ENCODE data around the gene MACROD2. TPM values are rescaled to one million over a fixed set of nuclear protein-coding genes. Genes with fewer than 3 reads are reported as not detected.

The MACROD2 gene
- polyA plus RNA-seq, 1 donor (not counting 4 experiments of a cell fraction or from before 2014, with no cell fraction given) = 0.71 TPM

GRCh38 chr20:15475483-15475882 lies 1480.2 kb downstream of the MACROD2 start:
- Histone ChIP-seq H3K27me3 (ENCODE audit: control insufficient read depth, extremely low read depth, insufficient read depth, low read length) (no peaks in the 10 kb centered on the region), H4K20me1 (ENCODE audit: control insufficient read depth, extremely low read depth, insufficient read depth, low read length) (no peaks in the 10 kb centered on the region), H3K9ac (ENCODE audit: control insufficient read depth, extremely low read depth, insufficient read depth, low read length) (no peak overlapping the region), H3K36me3 (ENCODE audit: control insufficient read depth in 2 of 2, extremely low read depth in 1 of 2, insufficient read depth in 2 of 2, low read length in 2 of 2) (no peaks in the 10 kb centered on the region), H3K9me3 (ENCODE audit: control insufficient read depth, low read depth, low read length) (no peaks in the 10 kb centered on the region), H3K27ac (ENCODE audit: control insufficient read depth, insufficient read depth, low read length) (no peak overlapping the region), H3K9me1 (ENCODE audit: control insufficient read depth, extremely low read depth, insufficient read depth, low read length) (no peaks in the 10 kb centered on the region), H3K79me2 (ENCODE audit: control insufficient read depth, insufficient read depth, low read length) (no peaks in the 10 kb centered on the region), H3K4me3 (ENCODE audit: control insufficient read depth in 2 of 3, extremely low read depth in 1 of 3, insufficient read depth in 2 of 3, low read depth in 1 of 3, low read length in 3 of 3) (no peak overlapping the region), H3K4me2 (ENCODE audit: control insufficient read depth, extremely low read depth, insufficient read depth, low read depth, low read length) (no peak overlapping the region), H2AFZ (ENCODE audit: control insufficient read depth, low read length) (no peak overlapping the region), H3K4me1 (ENCODE audit: control insufficient read depth, extremely low read depth, insufficient read depth, low read length) (peaks cover 2% of the 10 kb centered on the region)
- DNase-seq (ENCODE audit: low read depth, low spot score) (peak; percentile 4), FAIRE-seq (peak; percentile 65)
- TF ChIP-seq EZH2 (IDR thresholded peaks at IDR 0.05; ENCODE audit: low read length) (no peak), CTCF (optimal IDR thresholded peaks at IDR 0.05 in 1 of 3, IDR thresholded peaks at IDR 0.05 in 1 of 3, conservative IDR thresholded peaks at IDR 0.05 in 1 of 3; ENCODE audit: extremely low read depth in 1 of 3, insufficient read depth in 2 of 3, low read length in 3 of 3) (no peak)
- dilution Hi-C loops (cut with MboI; ENCODE audit: extremely low pct_ligation_motif_present, low sequenced_read_pairs) = no loop called here

GRCh38 chr20:15476186-15476585 lies 1480.9 kb downstream of the MACROD2 start:
- FAIRE-seq = no peak
- dilution Hi-C loops (cut with MboI; ENCODE audit: extremely low pct_ligation_motif_present, low sequenced_read_pairs) = no loop called here

More at GRCh38 chr20:15476186-15476585, 1480.9 kb downstream of the MACROD2 start:
- TF ChIP-seq EZH2 (IDR thresholded peaks at IDR 0.05; ENCODE audit: low read length) (no peak), CTCF (optimal IDR thresholded peaks at IDR 0.05 in 1 of 3, IDR thresholded peaks at IDR 0.05 in 1 of 3, conservative IDR thresholded peaks at IDR 0.05 in 1 of 3; ENCODE audit: extremely low read depth in 1 of 3, insufficient read depth in 2 of 3, low read length in 3 of 3) (no peak)
- no peaks in the 10 kb centered on the region for H3K36me3 ChIP-seq (ENCODE audit: control insufficient read depth in 2 of 2, extremely low read depth in 1 of 2, insufficient read depth in 2 of 2, low read length in 2 of 2)
- no peak overlapping the region for H3K9ac ChIP-seq (ENCODE audit: control insufficient read depth, extremely low read depth, insufficient read depth, low read length)
- no peak for DNase-seq (ENCODE audit: low read depth, low spot score)
- no peak overlapping the region for H3K27ac ChIP-seq (ENCODE audit: control insufficient read depth, insufficient read depth, low read length)
- no peaks in the 10 kb centered on the region for H3K9me1 ChIP-seq (ENCODE audit: control insufficient read depth, extremely low read depth, insufficient read depth, low read length)
- no peaks in the 10 kb centered on the region for H3K27me3 ChIP-seq (ENCODE audit: control insufficient read depth, extremely low read depth, insufficient read depth, low read length)
- H3K9me3 ChIP-seq (ENCODE audit: control insufficient read depth, low read depth, low read length) = no peaks in the 10 kb centered on the region
- peaks cover 2% of the 10 kb centered on the region for H3K4me1 ChIP-seq (ENCODE audit: control insufficient read depth, extremely low read depth, insufficient read depth, low read length)
- H2AFZ ChIP-seq (ENCODE audit: control insufficient read depth, low read length) = no peak overlapping the region
- H3K4me2 ChIP-seq (ENCODE audit: control insufficient read depth, extremely low read depth, insufficient read depth, low read depth, low read length) = no peak overlapping the region
- no peaks in the 10 kb centered on the region for H3K79me2 ChIP-seq (ENCODE audit: control insufficient read depth, insufficient read depth, low read length)
- no peaks in the 10 kb centered on the region for H4K20me1 ChIP-seq (ENCODE audit: control insufficient read depth, extremely low read depth, insufficient read depth, low read length)
- H3K4me3 ChIP-seq (ENCODE audit: control insufficient read depth in 2 of 3, extremely low read depth in 1 of 3, insufficient read depth in 2 of 3, low read depth in 1 of 3, low read length in 3 of 3) = no peak overlapping the region
